Activated CD4-positive, alpha-beta T cell treated with anti-CD3 and anti-CD28 coated beads, Interleukin-2, Interleukin-6, amounts not matched to agents 100 ng/mL and 50 ng/mL, durations not matched to agents 16 hours and 8 hours (primary cell): Measurements from ENCODE around the gene LTV1.

Source experiments
- DNase-seq: peaks from one replicate; pipeline ENCODE4 v3.0.0-alpha.2; 2020

LTV1 gene

DNA sequence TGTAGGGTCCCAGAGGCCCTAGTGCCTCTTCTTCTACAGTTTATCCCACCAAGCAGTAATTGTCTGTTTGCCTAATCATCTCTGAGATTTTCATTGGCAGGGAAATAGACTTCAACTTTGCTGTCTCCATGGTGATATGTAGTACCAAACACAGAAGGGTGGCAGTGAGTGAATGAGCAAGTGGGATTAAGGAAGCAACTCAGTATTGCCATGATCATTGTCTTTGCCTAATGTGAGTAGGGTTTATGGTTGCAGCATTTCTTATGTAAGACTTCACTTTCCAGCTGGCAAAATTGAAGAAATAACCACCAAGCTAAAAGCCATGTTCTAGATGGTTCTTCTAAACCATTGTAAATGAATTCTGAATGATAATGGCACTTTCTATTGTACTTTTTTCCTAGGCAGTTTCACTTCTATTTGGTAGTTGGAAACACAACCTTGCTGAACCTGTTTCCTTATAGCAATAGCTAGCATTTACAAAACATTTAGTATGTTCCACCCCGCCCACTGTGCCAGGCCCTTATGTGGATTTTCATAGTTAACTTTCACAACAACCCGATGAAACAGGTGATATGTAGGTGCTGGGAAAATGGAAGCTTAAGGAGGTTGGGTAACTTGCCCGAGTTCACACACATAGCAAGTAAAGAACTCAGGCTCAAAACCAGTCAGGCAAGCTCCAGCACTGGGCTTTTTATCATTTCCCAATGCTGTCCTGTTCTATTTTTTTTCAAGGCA is 53.2 kb downstream of the LTV1 start:
- DNase-seq = no peak

DNA sequence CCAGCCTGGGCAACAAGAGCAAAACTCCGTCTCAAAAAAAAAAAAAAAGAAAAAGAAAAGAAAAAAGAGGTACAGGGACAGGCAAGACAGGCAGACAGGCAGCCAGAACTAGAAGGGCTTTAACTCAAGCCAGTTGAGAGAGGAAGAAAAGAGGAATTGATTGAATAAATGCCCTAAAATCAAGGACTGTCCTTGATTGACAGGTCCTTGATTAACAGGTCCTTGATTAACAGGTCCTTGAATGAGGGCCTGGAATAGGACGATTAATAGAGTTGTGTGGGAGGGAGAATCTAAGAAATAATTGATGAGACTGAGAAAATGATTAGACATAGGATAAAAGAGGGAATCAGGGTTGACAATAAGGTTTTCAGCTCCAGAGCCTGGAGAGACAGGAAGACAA is 57.2 kb downstream of the LTV1 start:
- no peak for DNase-seq

- peak; percentile 67 for DNase-seq
Measured at GRCh38 chr6:143901885-143902750, 59.0 kb downstream of the LTV1 start.

DNA sequence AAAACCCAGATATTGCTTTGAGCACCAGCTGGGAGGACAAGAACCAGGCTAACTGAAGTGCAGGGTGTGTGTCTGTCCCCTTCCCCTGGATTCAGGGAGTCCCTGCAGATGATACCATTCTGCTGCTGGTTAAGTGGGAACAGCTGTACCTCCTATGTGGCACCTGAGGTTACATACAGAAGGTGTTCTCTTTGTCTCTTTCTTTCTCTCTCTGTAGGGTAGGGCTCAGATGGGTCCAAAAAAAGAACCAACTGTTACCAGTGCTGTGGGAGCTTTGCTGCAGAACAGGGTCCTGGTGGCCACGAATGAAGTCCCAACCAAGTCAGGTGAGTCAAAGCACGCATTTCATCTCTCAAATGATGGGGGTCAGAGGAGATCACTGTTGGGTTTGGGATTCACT is 59.7 kb downstream of the LTV1 start:
- DNase-seq = no peak

DNA sequence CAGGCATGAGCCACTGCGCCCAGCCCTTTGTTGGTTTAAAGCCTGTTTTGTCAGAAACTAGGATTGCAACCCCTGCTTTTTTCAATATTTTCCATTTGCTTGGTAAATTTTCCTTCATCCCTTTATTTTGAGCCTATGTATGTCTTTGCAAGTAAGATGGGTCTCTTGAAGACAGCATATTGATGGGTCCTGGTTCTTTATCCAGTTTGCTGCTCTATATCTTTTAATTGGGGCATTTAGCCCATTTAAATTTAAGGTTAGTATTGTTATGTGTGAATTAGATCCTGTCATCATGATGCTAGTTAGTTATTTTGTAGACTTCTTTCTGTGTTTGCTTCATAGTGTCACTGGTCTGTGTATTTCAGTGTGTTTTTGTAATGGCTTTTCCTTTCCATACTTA is 67.9 kb downstream of the LTV1 start:
- DNase-seq = no peak

DNA sequence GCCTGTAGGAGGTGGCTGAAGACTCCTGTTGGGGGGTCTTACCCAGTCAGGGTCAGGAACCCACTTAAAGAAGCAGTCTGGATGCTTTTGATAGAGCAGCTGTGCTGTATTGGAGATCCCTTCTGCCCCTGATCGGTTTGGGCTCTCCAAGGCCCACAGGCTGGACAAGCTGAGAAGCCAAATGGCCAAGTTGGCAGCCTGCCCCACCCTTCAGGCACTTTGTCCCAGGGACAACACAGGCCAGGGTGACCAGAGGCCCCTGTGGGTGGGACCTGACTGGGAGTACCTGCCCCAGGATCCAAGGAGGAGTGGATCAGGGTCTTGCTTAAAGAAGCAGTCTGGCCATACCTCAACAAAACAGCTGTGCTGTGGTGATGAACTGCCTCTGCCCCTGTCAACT is 69.5 kb downstream of the LTV1 start:
- no peak for DNase-seq
